ENCODE measurements around the gene TBL3. TPM values are rescaled to one million over a fixed set of nuclear protein-coding genes. Genes with fewer than 3 reads are reported as not detected.

Gene TBL3
- total and polyA plus RNA-seq, 4 donors, result 23.9 to 58.8 (median 44.1) TPM

GRCh38 chr16:1963806-1964505 lies 7.9 kb upstream of the TBL3 start:
- Histone ChIP-seq H3K4me1 (ENCODE audit: control insufficient read depth in 5 of 5, insufficient read depth in 5 of 5, low read length in 5 of 5) (peaks cover 5 to 35% (median 10%) of the 10 kb centered on the region in 5 donors), H3K4me3 (peak overlapping the region; percentile 94), H3K9ac (ENCODE audit: insufficient read depth in 1 of 2, low read length in 2 of 2) (peak overlapping the region; percentile 78 to 80), H3K36me3 (ENCODE audit: control insufficient read depth in 4 of 4, insufficient read depth in 4 of 4, low read length in 4 of 4) (peaks cover 7 to 20% (median 16%) of the 10 kb centered on the region in 4 donors), H3K27ac (ENCODE audit: low read depth in 1 of 2, low read length in 1 of 2) (peak overlapping the region; percentile 88 to 97), H3K9me3 (ENCODE audit: control insufficient read depth in 4 of 4, insufficient read depth in 3 of 4, low read length in 3 of 4) (no peaks in the 10 kb centered on the region), H3K27me3 (ENCODE audit: control insufficient read depth in 3 of 3, insufficient read depth in 3 of 3, low read length in 2 of 3) (no peaks in the 10 kb centered on the region)
- 9 to 12% methylated on average over 36 to 44 of the region's 44 CpGs for WGBS, 2 donors
- peak in 1 of 3 donors; percentile 59 for DNase-seq
- ATAC-seq (ENCODE audit: insufficient read depth, low FRiP score), result no peak
- TF ChIP-seq, protein P1, sequence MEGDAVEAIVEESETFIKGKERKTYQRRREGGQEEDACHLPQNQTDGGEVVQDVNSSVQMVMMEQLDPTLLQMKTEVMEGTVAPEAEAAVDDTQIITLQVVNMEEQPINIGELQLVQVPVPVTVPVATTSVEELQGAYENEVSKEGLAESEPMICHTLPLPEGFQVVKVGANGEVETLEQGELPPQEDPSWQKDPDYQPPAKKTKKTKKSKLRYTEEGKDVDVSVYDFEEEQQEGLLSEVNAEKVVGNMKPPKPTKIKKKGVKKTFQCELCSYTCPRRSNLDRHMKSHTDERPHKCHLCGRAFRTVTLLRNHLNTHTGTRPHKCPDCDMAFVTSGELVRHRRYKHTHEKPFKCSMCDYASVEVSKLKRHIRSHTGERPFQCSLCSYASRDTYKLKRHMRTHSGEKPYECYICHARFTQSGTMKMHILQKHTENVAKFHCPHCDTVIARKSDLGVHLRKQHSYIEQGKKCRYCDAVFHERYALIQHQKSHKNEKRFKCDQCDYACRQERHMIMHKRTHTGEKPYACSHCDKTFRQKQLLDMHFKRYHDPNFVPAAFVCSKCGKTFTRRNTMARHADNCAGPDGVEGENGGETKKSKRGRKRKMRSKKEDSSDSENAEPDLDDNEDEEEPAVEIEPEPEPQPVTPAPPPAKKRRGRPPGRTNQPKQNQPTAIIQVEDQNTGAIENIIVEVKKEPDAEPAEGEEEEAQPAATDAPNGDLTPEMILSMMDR (IDR thresholded peaks at IDR 0.05; ENCODE audit: control extremely low read depth, extremely low read depth), result no peak

DNA sequence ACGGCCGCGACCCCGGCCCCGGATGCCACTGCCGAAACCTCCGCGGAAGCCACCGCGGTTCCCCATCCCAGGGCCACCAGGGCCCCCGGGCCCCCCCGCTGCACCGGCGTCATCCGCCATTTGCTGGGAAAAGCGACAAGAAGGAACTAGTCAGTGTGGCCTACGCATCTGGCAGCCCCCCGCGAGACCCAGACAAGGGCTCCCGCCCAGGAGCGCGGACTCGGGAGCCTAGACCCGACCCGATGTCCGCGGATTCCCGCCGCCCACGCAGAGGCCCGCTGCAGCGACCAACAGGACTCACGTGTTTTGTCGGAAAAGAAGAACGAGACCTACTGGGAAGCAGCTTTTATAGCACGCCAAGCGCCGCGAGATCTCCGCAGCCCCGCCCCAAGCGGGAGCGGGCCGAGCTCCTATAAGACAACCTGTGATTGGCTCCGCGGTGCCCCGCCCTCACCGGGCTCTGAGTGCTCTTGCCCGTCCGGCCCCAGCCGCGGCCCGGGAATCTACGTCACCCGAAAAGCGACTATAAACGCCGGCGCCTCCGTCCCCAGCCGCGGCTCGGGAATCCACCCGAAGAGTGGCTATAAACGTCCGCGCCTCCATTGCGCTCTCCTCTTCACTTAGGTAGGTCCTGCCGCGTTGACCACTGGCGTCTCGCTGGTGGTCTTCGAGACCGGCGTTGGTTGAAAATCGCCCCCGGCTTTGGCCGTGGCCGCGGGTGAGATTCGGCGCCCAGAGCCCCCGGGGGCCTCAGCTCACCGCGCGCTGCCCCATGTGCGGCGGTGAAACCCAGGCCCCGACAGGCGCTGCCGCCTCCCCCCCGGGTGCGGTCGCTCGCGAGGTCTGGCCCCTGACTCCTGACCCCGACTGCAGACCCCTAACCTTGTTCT lies 7.1 kb upstream of the TBL3 start, which contains the start of gene RPS2:
TSS of gene RPS2 (minus strand) at position 321 of the 890 bp plus-strand sequence. CDS start at position 120, 201 bp downstream.
- Histone ChIP-seq H3K27me3 (ENCODE audit: control insufficient read depth in 3 of 3, insufficient read depth in 3 of 3, low read length in 2 of 3) (no peaks in the 10 kb centered on the region), H3K9ac (ENCODE audit: insufficient read depth in 1 of 2, low read length in 2 of 2) (peak within 1 kb of the TSS; percentile 78 to 80), H3K9me3 (ENCODE audit: control insufficient read depth in 4 of 4, insufficient read depth in 3 of 4, low read length in 3 of 4) (no peaks in the 10 kb centered on the region), H3K27ac (ENCODE audit: low read depth in 1 of 2, low read length in 1 of 2) (peak within 1 kb of the TSS; percentile 97), H3K4me3 (peak within 1 kb of the TSS; percentile 94), H3K4me1 (ENCODE audit: control insufficient read depth in 5 of 5, insufficient read depth in 5 of 5, low read length in 5 of 5) (peaks cover 5 to 32% (median 10%) of the 10 kb centered on the region in 5 donors), H3K36me3 (ENCODE audit: control insufficient read depth in 4 of 4, insufficient read depth in 4 of 4, low read length in 4 of 4) (peaks cover 7 to 20% (median 16%) of the 10 kb centered on the region in 4 donors)
- ATAC-seq (ENCODE audit: insufficient read depth, low FRiP score), result peak; percentile 90
- TF ChIP-seq, protein P1 (IDR thresholded peaks at IDR 0.05; ENCODE audit: control extremely low read depth, extremely low read depth), result no peak
- peak; percentile 99 for DNase-seq
- 0 to 2% methylated on average over 86 to 97 of the region's 97 CpGs for WGBS, 2 donors

DNA sequence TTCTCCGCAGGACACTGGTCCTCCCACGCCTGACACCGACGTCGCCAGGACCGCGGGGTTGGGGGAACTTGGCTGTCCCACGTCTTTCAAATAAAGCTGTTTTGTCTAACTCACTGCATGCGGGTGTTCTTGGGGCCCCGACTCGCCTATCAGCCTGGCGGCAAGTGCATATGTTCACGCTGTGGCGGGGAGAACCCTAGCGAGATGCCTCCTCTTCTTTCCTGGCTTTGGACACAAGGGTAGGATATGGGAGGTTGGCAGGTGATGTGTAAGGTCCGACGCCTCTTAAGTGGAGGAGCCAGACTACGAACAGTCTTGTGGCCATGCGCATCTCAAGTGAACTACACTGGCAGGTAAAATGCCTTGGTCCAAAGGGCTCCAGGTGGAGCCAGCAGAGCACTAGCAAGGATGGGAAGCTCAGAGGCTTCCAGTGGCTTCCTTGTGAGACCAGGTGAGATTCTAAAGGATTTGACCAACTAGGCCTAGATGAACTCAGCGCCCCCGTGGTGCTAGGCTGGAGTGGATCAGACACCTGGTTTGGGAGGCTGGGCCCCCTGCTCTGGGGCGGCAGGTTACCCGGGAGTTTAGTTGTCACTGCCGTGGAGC lies 6.4 kb upstream of the TBL3 start:
- peaks cover 7 to 20% (median 16%) of the 10 kb centered on the region in 4 donors for H3K36me3 ChIP-seq (ENCODE audit: control insufficient read depth in 4 of 4, insufficient read depth in 4 of 4, low read length in 4 of 4)
- H3K27ac ChIP-seq (ENCODE audit: low read depth in 1 of 2, low read length in 1 of 2), result peak overlapping the region; percentile 97
- H3K9me3 ChIP-seq (ENCODE audit: control insufficient read depth in 4 of 4, insufficient read depth in 3 of 4, low read length in 3 of 4), result no peaks in the 10 kb centered on the region
- WGBS, 2 donors, result 23 to 27% methylated on average over 24 of the region's 24 CpGs
- H3K9ac ChIP-seq (ENCODE audit: insufficient read depth in 1 of 2, low read length in 2 of 2), result peak overlapping the region; percentile 76 to 78
- ATAC-seq (ENCODE audit: insufficient read depth, low FRiP score) (no peak), DNase-seq (no peak)
- peaks cover 5 to 27% (median 7%) of the 10 kb centered on the region in 5 donors for H3K4me1 ChIP-seq (ENCODE audit: control insufficient read depth in 5 of 5, insufficient read depth in 5 of 5, low read length in 5 of 5)
- H3K4me3 ChIP-seq, result peak overlapping the region; percentile 71
- TF ChIP-seq, protein P1 (IDR thresholded peaks at IDR 0.05; ENCODE audit: control extremely low read depth, extremely low read depth), result no peak
- H3K27me3 ChIP-seq (ENCODE audit: control insufficient read depth in 3 of 3, insufficient read depth in 3 of 3, low read length in 2 of 3), result no peaks in the 10 kb centered on the region
